T-helper 1 cell treated with Interleukin-12 subunit alpha and Interleukin-12 subunit beta and Interleukin-4 antibody, amounts not matched to agents 30 μg/mL and 1 μg/mL, for 36 hours (primary cell): ENCODE results near the gene FGFR3.

Experiments used
- H3K27ac Mint-ChIP-seq: one replicate; pipeline ENCODE4 v1.8.0; 2021; ENCODE audit warnings: mild to moderate bottlenecking, mixed read lengths
- H3K27me3 Mint-ChIP-seq: one replicate; pipeline ENCODE4 v1.8.0; 2021; ENCODE audit warnings: low read depth, mixed read lengths
- H3K36me3 Mint-ChIP-seq: one replicate; pipeline ENCODE4 v1.8.0; 2021; ENCODE audit warnings: low read depth, mixed read lengths
- H3K4me1 Mint-ChIP-seq: one replicate; pipeline ENCODE4 v1.8.0; 2021; ENCODE audit warnings: low read depth, mixed read lengths
- H3K4me3 Mint-ChIP-seq: one replicate; pipeline ENCODE4 v1.8.0; 2021; ENCODE audit warnings: mild to moderate bottlenecking, moderate library complexity, mixed read lengths
- H3K9me3 Mint-ChIP-seq: one replicate; pipeline ENCODE4 v1.8.0; 2021; ENCODE audit warnings: mixed read lengths

FGFR3 gene

GRCh38 chr4:1771555-1772305 lies 21.4 kb upstream of the FGFR3 start:
- Mint-ChIP-seq H3K27me3 (peaks cover 4% of the 10 kb centered on the region), H3K4me3 (no peak overlapping the region), H3K27ac (no peak overlapping the region), H3K4me1 (peaks cover 2% of the 10 kb centered on the region), H3K9me3 (no peaks in the 10 kb centered on the region), H3K36me3 (no peaks in the 10 kb centered on the region)

GRCh38 chr4:1772853-1773538 lies 20.1 kb upstream of the FGFR3 start:
- no peaks in the 10 kb centered on the region for H3K9me3 Mint-ChIP-seq

GRCh38 chr4:1773754-1774153 lies 19.3 kb upstream of the FGFR3 start:
- H3K4me3 Mint-ChIP-seq, result no peak overlapping the region
- H3K4me1 Mint-ChIP-seq, result no peaks in the 10 kb centered on the region
- no peaks in the 10 kb centered on the region for H3K27me3 Mint-ChIP-seq
- no peaks in the 10 kb centered on the region for H3K9me3 Mint-ChIP-seq
- H3K27ac Mint-ChIP-seq, result no peak overlapping the region
- H3K36me3 Mint-ChIP-seq, result no peaks in the 10 kb centered on the region

More at GRCh38 chr4:1772853-1773538, 20.1 kb upstream of the FGFR3 start:
- Mint-ChIP-seq H3K4me3 (no peak overlapping the region), H3K36me3 (no peaks in the 10 kb centered on the region), H3K27me3 (peaks cover 4% of the 10 kb centered on the region), H3K4me1 (peaks cover 2% of the 10 kb centered on the region), H3K27ac (no peak overlapping the region)

DNA sequence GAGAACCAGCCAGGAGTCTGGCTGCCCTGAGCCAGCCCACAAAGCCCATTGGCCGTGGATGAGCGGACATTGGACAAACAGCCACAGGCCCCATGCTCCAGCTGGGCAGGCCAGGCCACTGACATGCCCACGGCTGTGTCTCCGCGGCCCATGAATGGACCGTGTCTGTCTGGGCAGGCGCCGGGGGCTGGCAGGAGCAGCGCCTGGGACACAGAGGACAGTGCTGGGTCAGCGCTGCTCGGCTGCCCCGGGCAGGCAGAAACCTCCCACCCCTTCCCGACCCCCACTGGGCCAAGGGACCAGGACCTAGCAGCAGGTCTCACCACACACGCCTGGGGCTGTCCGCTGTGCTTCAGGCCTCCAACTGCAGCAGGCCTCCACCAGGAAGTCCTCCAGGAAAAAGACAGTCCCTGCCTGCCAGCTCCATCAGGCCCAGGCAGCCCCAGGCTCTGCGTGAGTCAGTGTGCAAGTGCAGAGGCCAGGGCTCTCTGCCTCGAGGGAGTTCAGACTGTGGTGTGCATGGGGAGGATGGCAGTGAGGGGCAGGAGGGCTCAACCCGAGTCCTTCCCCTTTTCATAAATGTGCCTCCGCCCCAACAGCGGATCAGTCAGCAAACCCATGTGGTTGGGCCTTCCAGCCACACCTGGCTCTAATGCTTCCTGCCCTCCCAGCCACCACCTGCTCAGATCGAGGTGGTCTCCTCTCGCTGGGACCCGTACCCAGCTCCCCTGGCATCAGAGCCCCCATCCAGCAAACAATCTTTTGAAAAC lies 17.2 kb upstream of the FGFR3 start:
- no peaks in the 10 kb centered on the region for H3K4me1 Mint-ChIP-seq

DNA sequence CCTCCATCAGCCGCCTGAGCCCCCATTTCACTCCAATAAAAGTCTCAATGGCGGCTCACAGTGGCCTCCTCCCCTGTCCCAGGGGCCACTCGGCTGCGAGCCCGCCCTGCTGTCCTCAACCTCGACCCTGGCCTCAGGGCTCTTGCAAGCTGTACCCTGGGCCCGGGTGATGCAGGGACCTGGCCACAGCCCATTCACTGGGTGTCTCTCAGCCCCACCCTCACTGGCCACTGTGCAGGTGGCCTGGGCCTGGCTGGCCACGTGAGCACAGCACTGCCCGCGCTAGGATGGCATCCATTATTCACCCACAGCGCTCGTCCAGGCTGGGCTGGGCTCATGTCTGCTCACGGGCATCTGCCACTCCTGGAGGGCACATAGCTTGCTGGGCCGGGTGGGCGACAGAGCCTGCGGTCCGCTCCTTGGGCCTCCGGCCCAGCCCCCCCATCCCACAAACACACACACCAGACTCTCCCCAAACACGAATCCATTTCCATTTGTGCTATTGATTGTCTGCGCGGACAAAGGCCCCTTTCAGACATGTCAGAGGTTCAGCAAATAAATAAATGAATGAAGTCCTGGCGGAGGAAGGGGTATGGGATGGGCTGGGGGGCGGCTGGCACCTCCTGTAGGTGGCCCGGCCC lies 16.5 kb upstream of the FGFR3 start:
- Mint-ChIP-seq H3K27ac (no peak overlapping the region), H3K27me3 (no peaks in the 10 kb centered on the region), H3K36me3 (no peaks in the 10 kb centered on the region), H3K9me3 (no peaks in the 10 kb centered on the region), H3K4me3 (no peak overlapping the region), H3K4me1 (no peaks in the 10 kb centered on the region)

More for the DNA sequence above, 17.2 kb upstream of the FGFR3 start:
- Mint-ChIP-seq H3K36me3 (no peaks in the 10 kb centered on the region), H3K9me3 (no peaks in the 10 kb centered on the region), H3K27me3 (no peaks in the 10 kb centered on the region), H3K4me3 (no peak overlapping the region), H3K27ac (no peak overlapping the region)

DNA sequence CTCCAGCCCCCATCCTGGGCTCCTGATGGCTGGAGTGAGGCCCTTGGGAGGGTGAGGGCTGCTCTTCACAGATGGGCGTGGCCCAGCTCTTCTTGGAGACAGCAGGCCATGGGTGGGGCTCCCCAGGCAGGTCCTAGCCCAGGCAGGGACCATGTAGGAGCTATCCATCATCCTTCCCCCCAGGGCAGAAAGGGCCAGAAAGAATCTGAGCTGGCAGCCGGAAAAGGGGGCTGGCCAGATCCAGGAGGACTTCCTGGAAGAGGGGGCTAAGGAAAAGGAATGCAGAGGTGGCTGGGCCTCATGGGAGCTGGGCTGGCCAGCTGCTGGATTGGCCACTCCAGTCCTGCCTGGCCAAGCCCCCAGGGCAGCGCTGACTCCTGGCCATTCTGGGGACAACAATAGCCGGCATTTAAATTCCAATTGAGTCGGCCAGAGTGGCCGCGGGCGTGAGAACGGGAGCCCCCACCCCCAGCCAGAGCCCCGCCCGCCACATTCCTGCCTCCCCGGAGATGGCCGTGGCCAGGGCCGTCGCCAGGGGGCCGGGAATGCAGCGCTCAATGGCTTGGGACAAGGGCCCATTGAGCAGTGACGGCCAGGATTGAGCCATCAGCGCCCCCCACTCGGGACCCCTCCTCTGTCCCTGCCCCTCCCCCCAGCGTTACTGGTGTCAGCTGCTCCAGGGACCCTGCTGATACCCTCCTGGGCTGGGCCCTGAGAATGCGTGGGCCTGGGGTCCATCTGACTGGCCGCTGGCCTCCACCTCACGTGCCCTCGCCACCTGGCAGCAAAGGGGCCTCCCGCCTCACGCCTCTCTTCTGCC lies 15.1 kb upstream of the FGFR3 start:
- H3K4me3 Mint-ChIP-seq, result no peak overlapping the region
- H3K27ac Mint-ChIP-seq, result no peak overlapping the region
- no peaks in the 10 kb centered on the region for H3K27me3 Mint-ChIP-seq
- no peaks in the 10 kb centered on the region for H3K4me1 Mint-ChIP-seq
- no peaks in the 10 kb centered on the region for H3K9me3 Mint-ChIP-seq
- H3K36me3 Mint-ChIP-seq, result no peaks in the 10 kb centered on the region

DNA sequence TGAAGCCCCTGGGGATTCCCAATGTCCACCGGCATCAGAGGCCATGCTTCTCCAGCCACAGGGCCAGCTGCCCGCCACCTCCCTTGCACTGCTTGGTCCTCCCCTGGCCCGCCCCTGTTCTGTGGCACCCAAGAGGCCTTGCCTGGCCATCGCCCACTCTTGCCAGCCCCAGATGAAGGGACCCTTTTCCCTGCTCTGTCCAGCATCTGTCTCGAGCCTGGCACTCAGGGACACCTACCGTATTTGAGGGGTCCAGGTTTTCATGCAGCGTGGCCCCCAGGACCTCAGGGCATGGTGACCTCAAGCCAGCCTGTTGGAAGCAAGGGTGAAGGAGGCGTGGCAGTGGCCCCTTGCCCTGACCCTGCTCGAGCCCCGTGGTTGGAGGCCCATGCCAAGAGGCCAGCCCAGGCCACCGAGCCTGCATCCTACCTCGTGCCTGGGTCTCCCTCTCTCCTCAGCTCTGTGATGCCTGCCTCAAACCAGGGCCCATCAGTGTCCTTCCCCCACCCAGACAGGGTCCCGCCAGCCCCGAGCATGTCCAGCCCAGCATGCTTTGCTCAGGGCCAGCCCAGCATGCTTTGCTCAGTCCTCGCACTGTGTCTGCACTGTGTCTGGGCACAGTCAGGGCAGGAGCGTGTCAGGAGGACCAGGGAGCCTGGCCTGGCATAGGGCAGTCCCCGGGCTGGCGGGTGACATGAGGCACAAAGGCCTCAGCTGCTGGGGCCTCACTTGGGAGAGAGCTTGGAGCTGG lies 14.3 kb upstream of the FGFR3 start:
- H3K9me3 Mint-ChIP-seq, result no peaks in the 10 kb centered on the region
- H3K27ac Mint-ChIP-seq, result no peak overlapping the region
- no peak overlapping the region for H3K4me3 Mint-ChIP-seq
- H3K36me3 Mint-ChIP-seq, result no peaks in the 10 kb centered on the region
- H3K27me3 Mint-ChIP-seq, result no peaks in the 10 kb centered on the region
- H3K4me1 Mint-ChIP-seq, result no peaks in the 10 kb centered on the region

GRCh38 chr4:1779588-1780382 lies 13.3 kb upstream of the FGFR3 start:
- Mint-ChIP-seq H3K4me3 (no peak overlapping the region), H3K36me3 (no peaks in the 10 kb centered on the region), H3K27me3 (no peaks in the 10 kb centered on the region), H3K4me1 (no peaks in the 10 kb centered on the region), H3K27ac (no peak overlapping the region), H3K9me3 (no peaks in the 10 kb centered on the region)

DNA sequence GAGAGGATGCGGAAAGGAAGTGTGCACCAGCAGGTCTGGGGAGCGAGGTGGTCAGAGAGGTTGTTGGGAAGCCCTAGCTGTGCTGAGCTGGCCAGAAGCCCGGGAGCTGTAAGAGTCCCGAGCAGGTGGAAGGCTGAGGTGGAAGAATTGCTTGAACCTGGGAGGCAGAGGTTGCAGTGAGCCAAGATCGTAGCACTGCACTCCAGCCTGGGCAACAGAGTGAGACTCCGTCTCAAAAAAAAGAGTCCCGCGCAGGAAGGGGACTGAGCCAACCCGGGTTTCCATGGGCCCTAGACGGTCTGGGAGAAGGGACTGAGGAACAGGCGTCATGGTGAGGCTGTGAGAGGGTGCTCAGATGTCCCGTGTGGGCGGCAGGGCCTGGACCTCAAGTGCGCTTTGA lies 12.7 kb upstream of the FGFR3 start:
- no peaks in the 10 kb centered on the region for H3K36me3 Mint-ChIP-seq
- no peaks in the 10 kb centered on the region for H3K9me3 Mint-ChIP-seq
- no peak overlapping the region for H3K4me3 Mint-ChIP-seq
- H3K4me1 Mint-ChIP-seq, result no peaks in the 10 kb centered on the region
- no peak overlapping the region for H3K27ac Mint-ChIP-seq
- H3K27me3 Mint-ChIP-seq, result no peaks in the 10 kb centered on the region

DNA sequence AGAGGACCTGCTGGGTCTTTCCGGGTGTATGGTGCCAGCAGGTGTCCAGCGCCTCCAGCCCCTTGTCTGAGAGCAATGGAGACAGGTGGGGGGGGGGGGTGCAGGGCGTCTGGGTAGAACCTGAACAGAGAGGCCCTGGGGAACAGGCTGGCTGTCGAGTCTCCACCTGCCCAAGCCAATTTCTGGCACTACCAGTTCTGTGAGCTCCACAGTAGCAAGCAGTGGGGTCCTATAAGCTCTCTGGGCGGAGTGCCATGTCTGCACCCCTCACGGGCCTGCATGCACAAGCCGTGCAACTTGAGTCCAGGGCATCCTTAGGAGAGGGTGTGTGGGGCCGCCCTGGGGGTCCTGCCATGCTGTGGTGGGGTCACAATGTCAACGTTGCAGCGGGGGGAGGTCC lies 10.1 kb upstream of the FGFR3 start:
- Mint-ChIP-seq H3K27me3 (no peaks in the 10 kb centered on the region), H3K4me1 (no peaks in the 10 kb centered on the region), H3K36me3 (no peaks in the 10 kb centered on the region), H3K9me3 (no peaks in the 10 kb centered on the region), H3K4me3 (no peak overlapping the region), H3K27ac (no peak overlapping the region)

DNA sequence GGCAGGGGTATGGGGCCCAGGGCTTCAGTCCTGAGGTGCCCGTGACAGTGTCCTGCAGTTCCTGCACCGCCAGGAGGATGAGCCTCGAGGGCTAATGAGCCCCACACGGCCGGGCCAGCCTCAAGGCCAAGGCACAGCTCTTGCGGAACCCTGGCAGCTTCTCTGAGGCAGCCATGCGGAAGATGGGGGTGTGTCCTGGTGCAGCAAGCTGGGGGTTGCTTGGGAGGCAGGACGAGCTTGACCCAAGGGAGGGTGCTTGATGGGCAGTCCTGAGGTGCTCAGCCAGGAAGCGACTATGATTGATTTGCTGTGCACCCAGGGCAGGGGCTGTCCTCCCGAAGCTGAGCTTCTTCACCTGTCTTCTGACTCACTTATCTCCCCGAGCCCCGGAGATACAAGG lies 9.1 kb upstream of the FGFR3 start:
- Mint-ChIP-seq H3K27ac (no peak overlapping the region), H3K27me3 (no peaks in the 10 kb centered on the region), H3K4me1 (no peaks in the 10 kb centered on the region), H3K9me3 (no peaks in the 10 kb centered on the region), H3K36me3 (no peaks in the 10 kb centered on the region), H3K4me3 (no peak overlapping the region)

DNA sequence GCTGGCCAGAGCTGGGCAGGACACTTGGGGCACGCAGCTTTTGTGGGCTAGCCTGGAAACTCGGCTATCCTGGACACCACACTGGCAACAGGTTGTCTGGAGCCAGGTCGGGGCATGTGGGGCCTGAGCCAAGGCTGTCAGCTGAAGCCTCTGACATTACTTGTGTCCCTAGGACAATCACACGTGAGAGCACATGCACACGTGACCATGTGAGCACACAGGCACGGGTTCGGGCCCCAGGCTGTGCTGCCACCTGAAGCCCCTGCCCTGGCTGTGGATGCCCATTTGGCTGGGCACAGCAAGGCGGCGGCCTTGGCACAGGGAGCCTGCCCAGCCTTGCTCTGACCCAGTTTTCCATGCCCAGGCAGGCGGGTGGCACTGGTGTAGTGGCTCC lies 8.7 kb upstream of the FGFR3 start:
- H3K36me3 Mint-ChIP-seq, result no peaks in the 10 kb centered on the region
- H3K27ac Mint-ChIP-seq, result no peak overlapping the region
- no peaks in the 10 kb centered on the region for H3K4me1 Mint-ChIP-seq
- H3K4me3 Mint-ChIP-seq, result no peak overlapping the region
- no peaks in the 10 kb centered on the region for H3K9me3 Mint-ChIP-seq
- H3K27me3 Mint-ChIP-seq, result no peaks in the 10 kb centered on the region
